Endometrial microvascular endothelial cells (primary cell): ENCODE results near the gene FILIP1L. TPM values are rescaled to one million over a fixed set of nuclear protein-coding genes. Genes with fewer than 3 reads are reported as not detected.
"Not testable (repeated sequence)": the region's sequence is repeated elsewhere in the genome, so short reads cannot be mapped to it uniquely, and the experiment has no call there.

Source experiments
- in situ Hi-C: cut with HindIII; loops from 2 replicates; pipeline ENCODE4 v1.10.0; 2017; ENCODE audit warnings: low sequenced_read_pairs, low pct_unique_long_range_greater_than_20kb; ENCODE audit errors: inconsistent ontology term
- total RNA-seq: library from RNA; depleted of rRNA; stranded (reverse); fragments of >200 nt; gene quantifications from one replicate; pipeline ENCODE4 v1.2.3, GENCODE V29; 2015; ENCODE audit errors: inconsistent ontology term

Gene FILIP1L
- total RNA-seq, 1 donor from 2014 or later, result 31.3 TPM

DNA sequence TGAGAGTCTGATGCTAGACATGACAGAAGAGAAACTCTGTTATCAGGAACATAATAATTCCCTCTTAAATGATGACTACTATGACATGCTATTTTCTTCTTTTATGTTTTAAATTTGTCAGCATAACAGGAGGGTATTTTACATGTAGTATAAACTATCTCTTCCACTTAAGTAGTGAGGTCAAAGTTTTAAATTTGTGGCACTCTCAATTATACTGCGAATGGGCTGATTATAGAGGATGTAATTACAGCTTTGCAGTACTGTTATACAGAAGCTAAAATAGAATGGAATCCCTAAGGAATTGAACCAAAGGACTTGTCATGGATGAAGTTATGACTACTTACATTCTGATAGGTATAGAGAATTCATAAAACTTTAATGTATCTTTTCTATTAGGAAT, 262.3 kb downstream of the FILIP1L start:
- in situ Hi-C loops, result no loop called here

DNA sequence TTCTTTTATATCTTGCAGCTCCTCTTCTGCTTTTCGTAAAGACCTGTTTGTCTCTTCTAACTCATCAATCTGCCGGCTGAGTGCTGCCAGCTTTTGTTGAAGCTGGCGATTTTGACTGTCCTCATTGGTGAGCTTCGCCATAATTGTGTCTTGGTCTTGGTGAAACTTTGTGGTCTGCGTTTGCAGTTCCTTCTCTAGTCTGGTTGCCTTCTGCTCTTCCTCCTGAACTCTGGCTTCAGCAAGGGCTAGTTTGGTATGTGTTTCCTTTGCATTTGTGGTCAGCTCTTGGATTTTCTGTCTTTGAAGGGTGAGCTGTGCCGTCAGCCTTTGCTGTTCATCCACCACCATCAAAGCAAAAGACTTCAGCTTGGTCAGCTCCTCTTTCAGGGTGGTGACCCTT, 263.7 kb downstream of the FILIP1L start:
- in situ Hi-C loops, result no loop called here

DNA sequence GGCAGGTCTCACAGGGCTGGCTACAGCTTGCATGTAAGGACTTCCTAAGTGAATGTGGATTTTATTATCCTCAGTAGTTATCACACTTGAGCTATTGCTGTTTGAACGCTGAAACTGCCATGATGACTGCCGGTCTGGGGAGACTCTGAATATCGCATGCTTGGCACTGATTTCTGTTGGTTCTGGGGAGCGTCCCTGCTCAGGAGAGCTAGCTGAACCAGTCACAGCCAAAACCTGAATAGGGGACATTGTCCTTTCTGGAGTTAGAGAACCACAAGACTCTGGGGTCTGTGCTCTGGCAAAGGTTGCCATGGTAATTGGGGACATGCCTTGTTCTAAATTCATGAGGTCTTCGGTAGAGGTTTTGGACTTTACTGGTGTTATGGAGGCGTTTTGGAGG, 265.9 kb downstream of the FILIP1L start:
- in situ Hi-C loops, result no loop called here

DNA sequence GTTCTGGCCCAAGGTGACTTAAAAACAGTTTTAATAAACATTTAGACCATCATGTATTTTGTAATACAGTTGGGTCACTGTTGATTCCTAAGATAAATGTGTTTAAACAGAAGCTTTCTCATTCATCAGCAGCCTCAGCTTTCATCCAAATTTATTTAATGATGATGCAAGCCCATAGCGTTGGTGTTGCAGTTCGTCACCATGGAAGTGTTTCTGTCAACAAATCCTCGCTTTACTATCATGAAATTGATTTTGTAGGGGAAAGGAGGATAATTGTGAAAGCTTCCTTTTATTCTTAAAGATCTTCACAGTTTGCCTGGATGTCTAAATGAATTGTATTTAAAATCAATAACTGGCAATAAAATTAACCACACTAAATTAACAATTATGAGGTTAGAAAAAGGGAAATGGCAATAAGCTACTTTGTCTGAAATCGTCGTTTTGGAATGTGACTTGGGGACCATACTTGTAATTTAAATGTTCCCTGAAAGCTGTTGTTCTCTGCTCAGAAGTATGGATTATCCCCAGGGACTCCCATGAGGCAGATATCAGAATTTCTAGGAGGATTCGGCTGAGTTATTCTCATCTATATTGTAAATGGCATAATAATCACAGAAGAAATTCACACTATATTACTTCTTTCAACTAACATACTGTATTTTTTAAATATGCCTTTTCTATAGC, 267.7 kb downstream of the FILIP1L start:
- in situ Hi-C loops, result no loop called here

DNA sequence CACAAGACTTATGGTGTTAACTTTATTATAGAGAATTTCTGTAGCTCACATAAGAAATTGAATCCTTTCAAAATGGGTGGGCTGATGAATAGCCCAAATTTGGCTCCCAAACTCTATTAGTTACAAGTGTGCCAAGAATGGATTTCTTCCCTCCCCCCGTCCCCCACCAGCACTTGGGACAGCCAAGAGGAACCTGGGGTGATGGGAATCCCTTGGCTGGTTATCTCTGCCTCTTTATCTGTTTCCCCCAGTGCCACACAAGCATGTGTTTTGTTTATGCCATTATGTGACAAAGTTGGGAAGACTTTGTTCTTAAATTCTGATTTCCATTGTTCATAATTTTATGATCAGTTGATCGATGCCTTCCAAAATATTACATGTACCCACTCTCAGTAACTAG, 268.3 kb downstream of the FILIP1L start:
- in situ Hi-C loops, result no loop called here

DNA sequence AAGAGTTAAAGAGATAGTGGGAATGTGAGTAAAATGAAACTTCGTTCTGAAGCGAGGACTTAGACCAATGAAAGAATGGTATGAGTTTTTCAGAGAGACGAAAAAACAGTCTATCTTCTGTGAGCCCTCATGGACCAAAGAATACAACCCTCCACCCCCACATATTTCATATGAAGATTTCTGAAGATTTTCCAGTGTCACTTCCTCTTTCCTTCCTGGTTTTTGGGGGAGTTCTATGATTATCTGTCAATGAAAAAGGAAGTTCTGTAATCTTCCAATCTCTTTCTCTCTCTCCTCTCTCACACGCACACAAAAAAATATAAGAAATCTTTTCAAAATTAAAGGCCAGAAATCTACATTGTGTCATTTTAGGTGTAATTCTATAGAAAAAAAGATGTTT, 269.0 kb downstream of the FILIP1L start:
- in situ Hi-C loops, result no loop called here

DNA sequence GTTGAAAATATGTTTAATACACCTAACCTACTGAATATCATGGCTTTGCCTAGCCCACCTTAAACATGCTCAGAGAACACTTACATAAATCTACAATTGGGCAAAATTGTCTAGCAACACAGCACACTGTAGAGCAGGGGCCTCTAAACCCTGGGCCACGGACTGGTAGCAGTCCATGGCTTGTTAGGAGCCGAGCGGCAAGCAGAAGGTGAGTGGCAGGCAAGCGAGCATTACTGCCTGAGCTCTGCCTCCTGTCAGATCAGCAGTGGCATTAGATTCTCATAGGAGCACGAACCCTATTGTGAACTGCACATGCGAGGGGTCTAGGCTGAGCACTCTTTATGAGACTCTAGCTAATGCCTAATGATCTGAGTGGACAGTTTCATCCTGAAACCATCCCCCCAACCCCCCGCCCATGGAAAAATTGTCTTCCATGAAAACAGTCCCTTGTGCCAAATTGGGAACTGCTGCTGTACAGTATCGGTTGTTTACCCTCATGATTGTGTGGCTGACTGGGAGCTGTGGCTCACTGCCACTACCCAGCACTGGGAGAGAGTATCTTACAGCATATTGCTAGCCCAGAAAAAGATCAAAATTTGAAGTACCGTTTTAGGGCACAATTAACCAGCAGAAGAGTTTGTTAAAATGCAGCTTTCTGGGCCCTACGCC, 270.6 kb downstream of the FILIP1L start:
- in situ Hi-C loops, result no loop called here

DNA sequence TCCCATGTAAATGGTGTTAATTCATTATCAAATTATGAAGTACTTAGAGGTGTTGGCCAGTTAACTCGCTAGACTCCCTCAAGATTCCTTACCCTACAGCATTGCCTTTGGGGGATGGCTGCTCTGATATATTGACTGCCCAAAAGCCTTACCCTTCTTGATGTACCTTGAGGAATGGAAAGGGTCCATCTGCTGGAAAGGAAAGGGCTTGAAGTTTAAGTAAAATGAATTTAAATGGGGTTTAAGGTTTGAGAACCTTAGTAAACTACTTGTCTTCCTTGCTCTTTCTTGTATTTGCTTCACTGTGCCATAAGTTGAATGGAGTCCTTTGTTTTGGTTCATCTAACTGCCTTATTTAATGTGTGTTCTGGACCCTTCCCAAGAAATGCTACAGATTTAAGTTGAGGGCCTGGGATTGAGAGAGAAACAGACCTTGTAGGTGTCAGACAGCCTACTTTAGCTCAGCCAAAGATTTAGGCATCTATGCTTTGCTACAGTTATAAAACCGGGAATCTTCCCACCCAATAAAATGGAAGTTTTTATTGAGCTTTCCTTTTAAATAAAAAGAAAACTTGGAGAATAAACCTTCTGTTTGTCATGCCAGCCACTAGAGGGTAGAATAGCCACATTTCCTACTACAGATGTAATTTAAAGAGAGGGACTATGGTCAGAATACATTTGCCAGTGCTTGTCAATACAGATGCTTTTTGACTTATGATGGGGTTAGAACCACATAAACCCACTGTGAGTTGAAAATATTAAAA, 271.3 kb downstream of the FILIP1L start:
- in situ Hi-C loops, result no loop called here

DNA sequence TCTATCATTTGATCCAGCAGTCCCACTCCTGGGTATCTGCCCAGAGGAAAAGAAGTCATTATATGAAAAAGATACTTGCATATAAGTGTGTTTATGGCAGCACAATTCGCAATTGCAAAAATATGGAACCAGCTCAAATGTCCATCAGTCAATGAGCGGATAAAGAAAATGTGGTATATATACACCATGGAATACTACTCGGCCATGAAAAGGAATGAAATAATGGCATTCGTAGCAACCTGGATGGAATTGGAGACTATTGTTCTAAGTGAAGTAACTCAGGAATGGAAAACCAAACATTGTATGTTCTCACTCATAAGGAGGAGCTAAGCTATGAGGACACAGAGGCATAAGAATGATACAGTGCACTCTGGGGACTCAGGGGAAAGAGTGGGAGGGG, 272.4 kb downstream of the FILIP1L start:
- in situ Hi-C loops, result not testable (repeated sequence)

DNA sequence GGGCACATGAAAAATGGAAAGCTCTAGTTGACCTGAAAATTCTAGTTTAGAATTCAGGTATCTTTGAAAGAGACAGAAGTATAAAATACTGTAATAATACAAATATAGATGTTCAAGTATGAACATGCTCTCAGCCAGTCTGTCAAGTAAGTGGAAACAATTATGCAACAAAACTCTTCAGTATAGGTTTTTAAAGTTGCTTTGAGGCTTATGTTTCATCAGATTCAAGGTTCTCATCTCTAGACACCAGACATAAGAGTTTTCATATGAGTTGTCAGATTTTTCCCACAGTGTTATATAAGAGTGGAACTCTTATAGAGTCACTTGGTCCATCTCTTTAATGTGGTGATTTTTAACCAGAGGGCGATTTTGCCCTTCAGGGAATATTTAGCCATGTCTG, 274.7 kb downstream of the FILIP1L start:
- in situ Hi-C loops, result no loop called here

DNA sequence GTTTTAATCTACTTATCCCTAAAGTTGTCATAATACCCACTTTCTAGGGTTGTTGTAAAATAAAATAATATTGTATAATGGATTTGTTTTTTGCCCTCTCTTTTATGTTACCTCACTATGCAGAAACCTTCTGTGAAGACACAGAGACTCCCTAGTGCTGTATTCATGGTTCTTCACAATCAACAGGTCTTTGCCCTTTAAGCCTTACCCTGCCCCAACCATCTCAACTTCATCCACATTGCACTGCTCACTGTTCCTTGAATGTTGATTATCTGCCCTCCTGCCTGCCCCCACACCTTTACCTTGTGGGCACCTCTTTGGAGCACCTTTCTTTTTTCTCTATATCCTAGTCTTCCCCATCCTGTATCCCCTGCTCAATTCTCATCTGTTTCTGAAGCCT, 275.5 kb downstream of the FILIP1L start:
- in situ Hi-C loops, result no loop called here

DNA sequence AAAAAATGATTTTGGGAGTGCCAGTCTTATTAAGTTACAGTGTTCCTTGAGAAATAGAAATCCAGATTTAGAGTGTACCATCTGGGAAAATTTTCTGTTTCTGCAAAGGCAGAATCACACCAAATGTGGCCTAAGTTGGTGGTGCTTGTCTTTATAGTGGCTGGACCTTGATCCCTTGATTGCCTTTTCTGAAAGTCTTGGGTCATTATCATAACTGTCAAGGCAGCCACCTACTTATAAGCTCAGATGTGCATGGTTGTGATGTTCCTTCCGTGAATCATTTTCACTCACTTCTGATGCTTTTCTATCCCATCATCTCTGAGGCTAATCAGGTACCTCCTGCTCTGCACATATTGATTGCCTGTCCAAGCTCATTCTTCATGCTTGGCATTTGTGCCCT, 276.6 kb downstream of the FILIP1L start:
- in situ Hi-C loops, result no loop called here

DNA sequence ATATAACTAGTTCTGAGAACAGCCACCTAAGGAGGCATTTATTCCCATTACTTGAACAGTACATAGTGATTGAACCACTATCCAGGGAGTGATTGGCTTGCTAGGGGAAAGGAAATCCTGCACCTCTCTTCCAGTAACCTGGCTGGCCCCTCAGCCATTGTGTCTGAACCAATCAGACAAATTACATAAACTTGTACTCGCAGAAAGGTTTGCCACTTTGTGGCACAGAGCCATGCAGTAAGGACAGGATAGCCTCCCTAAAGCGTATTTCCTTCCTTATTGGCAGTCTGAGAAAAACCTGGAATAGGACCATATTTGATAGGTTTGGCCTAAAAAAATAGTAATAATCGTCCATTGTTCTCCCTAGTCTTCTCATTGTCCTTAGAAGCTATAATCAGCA, 277.6 kb downstream of the FILIP1L start:
- in situ Hi-C loops, result no loop called here

DNA sequence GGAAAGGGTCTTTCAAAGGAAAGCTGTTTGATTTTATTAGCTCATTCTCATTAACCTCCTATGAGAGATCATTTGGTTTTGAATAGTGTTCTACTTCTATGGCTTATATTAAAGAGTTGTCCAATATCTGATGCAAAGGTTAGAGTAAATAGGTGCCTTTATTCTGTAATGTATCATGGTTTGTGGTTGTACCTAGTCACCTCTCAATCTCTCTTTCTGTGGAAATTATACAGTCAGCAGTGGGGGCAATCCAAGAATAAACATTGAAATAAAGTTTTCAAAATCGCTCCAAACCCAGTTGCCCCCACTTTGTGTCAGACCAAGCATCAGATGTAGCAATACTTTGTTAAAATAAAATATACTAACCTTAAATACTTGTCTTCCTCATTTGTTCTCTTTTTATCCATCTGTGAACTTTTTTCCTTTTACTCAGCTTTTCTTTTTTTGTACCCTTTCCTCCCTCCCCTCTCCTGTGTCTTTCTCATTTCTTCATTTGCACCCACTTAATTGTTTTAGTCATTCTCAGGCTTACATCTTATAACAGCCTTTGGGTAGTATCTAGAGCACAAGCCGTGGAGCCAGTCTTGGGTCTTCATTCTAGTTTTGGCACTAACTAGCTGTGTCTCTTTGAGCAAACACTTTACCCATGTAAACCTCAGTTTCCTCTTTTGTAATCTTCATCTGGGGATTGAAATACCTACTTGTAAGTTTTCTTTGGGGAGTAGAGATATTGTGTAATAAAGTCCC, 279.9 kb downstream of the FILIP1L start:
- in situ Hi-C loops, result no loop called here

DNA sequence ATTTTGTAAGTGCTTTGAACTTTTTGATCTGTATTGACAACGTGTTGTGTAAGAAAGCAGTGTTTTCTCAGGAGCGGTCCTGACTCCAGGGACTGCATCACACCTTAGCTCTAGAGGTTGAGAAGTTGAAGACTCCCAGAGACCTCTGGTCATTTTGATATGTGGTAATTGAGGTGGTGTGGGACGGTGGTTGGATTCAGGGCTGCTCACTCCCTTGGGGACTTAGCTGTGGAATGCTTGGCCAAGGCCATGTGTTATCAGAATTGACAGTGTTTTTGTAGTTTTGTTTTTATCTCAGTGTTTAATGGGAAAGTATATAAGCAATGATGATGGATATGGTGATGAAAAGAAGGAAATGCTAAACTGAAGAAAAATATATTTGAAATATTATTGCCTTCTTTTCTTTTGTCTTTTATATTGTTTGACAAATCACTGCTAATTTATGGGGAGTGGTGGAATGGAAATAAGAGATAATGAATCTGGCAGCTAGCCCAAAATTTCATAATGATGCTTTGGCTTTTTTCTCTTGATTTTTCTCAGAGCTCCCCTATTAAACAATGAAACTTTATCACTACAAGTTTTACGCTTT, 280.6 kb downstream of the FILIP1L start:
- in situ Hi-C loops, result no loop called here

DNA sequence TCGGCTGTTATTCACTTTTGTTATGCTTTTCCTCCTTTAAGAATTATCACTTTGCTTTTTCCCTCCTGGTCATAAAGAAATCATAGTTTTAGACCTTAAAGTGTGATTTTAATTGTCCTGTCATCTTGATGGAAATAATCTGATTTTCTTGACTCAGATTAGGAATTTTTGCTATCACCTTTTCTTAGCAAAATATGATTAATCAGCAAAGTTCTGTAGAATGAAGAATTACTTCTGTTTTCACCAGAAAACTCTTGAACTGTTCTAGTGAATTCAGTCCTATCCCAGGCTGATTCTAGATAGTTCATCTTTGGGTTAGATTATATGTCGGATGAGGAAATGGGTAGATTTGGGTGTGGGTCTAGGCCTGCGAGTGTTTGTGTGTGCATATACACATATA, 284.5 kb downstream of the FILIP1L start:
- in situ Hi-C loops, result no loop called here

DNA sequence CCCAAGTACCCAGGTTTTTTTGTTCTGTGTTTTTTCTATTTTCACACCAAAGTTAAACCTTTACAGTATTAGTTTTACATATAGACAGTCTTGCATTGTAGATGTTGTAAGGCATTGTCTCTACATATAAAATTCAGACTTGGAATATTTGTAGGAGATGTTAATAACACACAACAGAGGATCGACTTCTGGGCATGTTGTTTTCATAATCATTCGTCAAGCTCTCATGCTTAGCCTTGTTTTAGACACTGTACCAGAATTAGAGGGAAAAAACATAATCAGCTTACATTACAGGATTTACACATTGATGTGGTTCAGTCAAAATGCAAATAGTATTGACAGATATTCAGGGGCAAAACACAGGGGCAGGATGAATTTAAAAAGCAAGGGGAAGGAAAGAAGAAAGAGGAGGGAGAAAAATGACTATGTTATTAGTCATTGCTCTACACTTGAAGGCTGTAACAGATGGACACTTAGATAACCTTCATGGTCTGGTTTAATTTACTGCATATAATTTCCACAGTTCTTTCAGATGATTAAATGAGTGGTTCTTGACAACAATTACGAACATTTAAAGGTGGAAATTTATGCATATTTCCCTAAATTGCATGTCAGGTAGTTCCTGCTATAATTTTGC, 289.2 kb downstream of the FILIP1L start:
- in situ Hi-C loops, result no loop called here
